GM19043 (cell line): ENCODE data around the gene LMF1.

Experiments used
- ATAC-seq: cut with Tn5 transposase; IDR thresholded peaks from one replicate; pipeline ENCODE4 v1.9.1; 2021; ENCODE audit warnings: low read depth; ENCODE audit not compliant: unreplicated experiment

The LMF1 gene

GRCh38 chr16:1003391-1004347 lies 32.9 kb upstream of the LMF1 start:
- no peak for ATAC-seq

- no peak for ATAC-seq
Measured at GRCh38 chr16:1002399-1003166, 31.8 kb upstream of the LMF1 start.

- no peak for ATAC-seq
Measured at GRCh38 chr16:1001096-1001495, 30.3 kb upstream of the LMF1 start.

GRCh38 chr16:1000608-1001007 lies 29.8 kb upstream of the LMF1 start:
- ATAC-seq: no peak

GRCh38 chr16:999677-1000076 lies 28.9 kb upstream of the LMF1 start:
- no peak for ATAC-seq

- ATAC-seq: no peak
Measured at GRCh38 chr16:998615-999014, 27.8 kb upstream of the LMF1 start.

GRCh38 chr16:998211-998610 lies 27.4 kb upstream of the LMF1 start:
- no peak for ATAC-seq

GRCh38 chr16:997440-998051 lies 26.8 kb upstream of the LMF1 start:
- ATAC-seq: no peak

- no peak for ATAC-seq
Measured at GRCh38 chr16:996681-997080, 25.9 kb upstream of the LMF1 start.

GRCh38 chr16:995783-996182 lies 25.0 kb upstream of the LMF1 start:
- ATAC-seq: no peak

GRCh38 chr16:995087-995486 lies 24.3 kb upstream of the LMF1 start:
- no peak for ATAC-seq

GRCh38 chr16:993731-994130 lies 22.9 kb upstream of the LMF1 start:
- ATAC-seq: no peak

GRCh38 chr16:991773-992172 lies 21.0 kb upstream of the LMF1 start:
- no peak for ATAC-seq

- ATAC-seq: no peak
Measured at GRCh38 chr16:991345-991744, 20.6 kb upstream of the LMF1 start.

GRCh38 chr16:990516-991291 lies 19.9 kb upstream of the LMF1 start:
- no peak for ATAC-seq

- no peak for ATAC-seq
Measured at GRCh38 chr16:989354-989814, 18.6 kb upstream of the LMF1 start.

- no peak for ATAC-seq
Measured at GRCh38 chr16:988471-989353, 17.9 kb upstream of the LMF1 start.

- ATAC-seq: no peak
Measured at GRCh38 chr16:987906-988305, 17.1 kb upstream of the LMF1 start.

- ATAC-seq: no peak
Measured at GRCh38 chr16:986925-987582, 16.3 kb upstream of the LMF1 start.
